OCI-LY3 (cell line): ENCODE results near the gene RHBG.
A peak's percentile ranks its signal among the peaks of the same experiment; 100 is the strongest.

ENCODE experiments used
- H2AFZ ChIP-seq: fragments of 200-600, 300-600 bp; shearing (Covaris generic); 2 replicates; pipeline ENCODE4 v1.6.0; 2014; ENCODE audit warnings: antibody characterized with exemption, low read depth, low read length
- H3K27ac ChIP-seq: fragments of 200-600, 300-600 bp; sonication (generic); 2 replicates; pipeline ENCODE4 v1.5.1; 2014; ENCODE audit warnings: mild to moderate bottlenecking, low read length, moderate library complexity, mixed read lengths
- H3K27me3 ChIP-seq: fragments of 200-600, 300-600 bp; sonication (generic); 2 replicates; pipeline ENCODE4 v1.6.1; 2014; ENCODE audit warnings: low read depth, low read length, mixed read lengths
- H3K36me3 ChIP-seq: fragments of 200-600, 300-600 bp; sonication (generic); replicated peaks from 2 replicates; pipeline ENCODE3; 2014; ENCODE audit warnings: low read depth, low read length, mixed read lengths
- H3K4me1 ChIP-seq: fragments of 300-600, 200-600 bp; sonication (generic); 2 replicates; pipeline ENCODE4 v1.6.1; 2014; ENCODE audit warnings: low read length, mixed read lengths
- H3K4me2 ChIP-seq: fragments of 200-600, 300-600 bp; sonication (generic); 2 replicates; pipeline ENCODE4 v1.6.1; 2014; ENCODE audit warnings: low read length, mixed read lengths
- H3K4me3 ChIP-seq: fragments of 300-600, 200-600 bp; sonication (generic); 2 replicates; pipeline ENCODE4 v1.5.1; 2014; ENCODE audit warnings: antibody characterized with exemption, mild to moderate bottlenecking, low read length, moderate library complexity
- H3K79me2 ChIP-seq: fragments of 300-600, 200-600 bp; shearing (Covaris generic); 2 replicates; pipeline ENCODE4 v1.6.1; 2014; ENCODE audit warnings: mild to moderate bottlenecking, low read length, mixed read lengths
- H3K9ac ChIP-seq: fragments of 300-600, 200-600 bp; shearing (Covaris generic); 2 replicates; pipeline ENCODE4 v1.6.0; 2014; ENCODE audit warnings: mild to moderate bottlenecking, low read length, moderate library complexity
- H3K9me3 ChIP-seq: fragments of 200-600, 300-600 bp; shearing (Covaris generic); 2 replicates; pipeline ENCODE4 v1.6.1; 2014; ENCODE audit warnings: low read length, mixed read lengths; ENCODE audit not compliant: insufficient read depth
- H4K20me1 ChIP-seq: fragments of 200-600, 300-600 bp; sonication (generic); 2 replicates; pipeline ENCODE4 v1.6.1; 2016; ENCODE audit warnings: low read length, mixed read lengths; ENCODE audit not compliant: insufficient read depth
- CTCF ChIP-seq: fragments of 200-600, 300-600 bp; sonication (generic); IDR thresholded peaks from 2 replicates; pipeline ENCODE4 v1.5.1; 2014; ENCODE audit warnings: antibody characterized with exemption, low read length, low read depth
- EZH2phosphoT487 ChIP-seq: fragments of 200-600 bp; shearing (Covaris generic); IDR thresholded peaks from 2 replicates; pipeline ENCODE4 v1.6.1; 2018; ENCODE audit warnings: antibody characterized with exemption, mixed run types, low read depth

Gene RHBG

GRCh38 chr1:156429313-156430060 lies 60.5 kb downstream of the RHBG start:
- no peaks in the 10 kb centered on the region for H3K9me3 ChIP-seq
- H4K20me1 ChIP-seq = no peaks in the 10 kb centered on the region
- H3K36me3 ChIP-seq = no peaks in the 10 kb centered on the region
- H3K27ac ChIP-seq = no peak overlapping the region
- H3K9ac ChIP-seq = no peak overlapping the region
- no peak overlapping the region for H3K4me3 ChIP-seq
- TF ChIP-seq EZH2phosphoT487 (0 out of 2 replicates have a peak, but pooled peaks have one; percentile 27), CTCF (no peak)
- no peaks in the 10 kb centered on the region for H3K79me2 ChIP-seq
- H3K27me3 ChIP-seq = peaks cover 95% of the 10 kb centered on the region
- H2AFZ ChIP-seq = no peak overlapping the region
- peaks cover 12% of the 10 kb centered on the region for H3K4me1 ChIP-seq
- H3K4me2 ChIP-seq = no peak overlapping the region

- no peaks in the 10 kb centered on the region for H3K36me3 ChIP-seq
- no peaks in the 10 kb centered on the region for H3K79me2 ChIP-seq
- H3K9me3 ChIP-seq = no peaks in the 10 kb centered on the region
- H3K4me1 ChIP-seq = peaks cover 12% of the 10 kb centered on the region
- TF ChIP-seq EZH2phosphoT487 = no peak
- TF ChIP-seq CTCF = no peak
- H3K9ac ChIP-seq = no peak overlapping the region
- no peaks in the 10 kb centered on the region for H4K20me1 ChIP-seq
- peaks cover 92% of the 10 kb centered on the region for H3K27me3 ChIP-seq
- no peak overlapping the region for H3K4me3 ChIP-seq
- H2AFZ ChIP-seq = no peak overlapping the region
- H3K4me2 ChIP-seq = no peak overlapping the region
- H3K27ac ChIP-seq = no peak overlapping the region
Observed at GRCh38 chr1:156430303-156430702, 61.3 kb downstream of the RHBG start.

- Histone ChIP-seq H4K20me1 (no peaks in the 10 kb centered on the region), H3K79me2 (no peaks in the 10 kb centered on the region), H3K9me3 (no peaks in the 10 kb centered on the region), H2AFZ (no peak overlapping the region), H3K27ac (no peak overlapping the region), H3K36me3 (no peaks in the 10 kb centered on the region), H3K4me2 (no peak overlapping the region), H3K27me3 (peaks cover 87% of the 10 kb centered on the region), H3K4me3 (no peak overlapping the region), H3K9ac (no peak overlapping the region), H3K4me1 (peaks cover 12% of the 10 kb centered on the region)
- TF ChIP-seq CTCF = no peak
- TF ChIP-seq EZH2phosphoT487 = no peak
Observed at GRCh38 chr1:156430866-156431265, 61.9 kb downstream of the RHBG start.

GRCh38 chr1:156431366-156431765 lies 62.4 kb downstream of the RHBG start:
- Histone ChIP-seq H3K4me1 (peaks cover 12% of the 10 kb centered on the region), H2AFZ (no peak overlapping the region), H4K20me1 (no peaks in the 10 kb centered on the region), H3K4me3 (no peak overlapping the region), H3K9me3 (no peaks in the 10 kb centered on the region), H3K9ac (no peak overlapping the region), H3K79me2 (no peaks in the 10 kb centered on the region), H3K27me3 (peaks cover 82% of the 10 kb centered on the region), H3K27ac (no peak overlapping the region), H3K4me2 (no peak overlapping the region), H3K36me3 (no peaks in the 10 kb centered on the region)
- TF ChIP-seq CTCF = no peak
- no peak for TF ChIP-seq EZH2phosphoT487
